ENCODE results near the gene CHORDC1.
"Not testable (repeated sequence)": the region's sequence is repeated elsewhere in the genome, so short reads cannot be mapped to it uniquely, and the experiment has no call there.

Gene CHORDC1

DNA sequence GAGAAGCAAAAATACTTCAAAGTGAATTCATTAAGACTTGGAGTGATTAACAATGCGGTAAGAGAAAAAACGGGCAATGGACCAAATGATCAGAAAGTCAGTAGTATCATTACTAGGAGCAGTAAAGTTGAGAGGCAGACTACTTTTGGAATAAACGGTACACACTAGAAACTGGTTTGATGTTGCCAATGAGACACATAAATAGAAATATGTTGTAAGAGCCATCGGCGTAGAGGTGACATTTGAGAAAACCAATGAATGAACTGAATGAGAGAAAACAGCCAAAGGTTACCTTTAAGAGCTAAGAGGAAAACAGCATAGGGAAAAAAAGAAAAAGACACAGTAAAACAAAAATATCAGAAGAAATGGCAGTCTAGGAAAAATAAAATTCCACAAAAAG, 6.2 kb downstream of the CHORDC1 start:
- no peak for DNase-seq (ENCODE audit: low read depth in 2 of 2)

- no peak for DNase-seq (ENCODE audit: low read depth in 2 of 2)
Observed at GRCh38 chr11:90213322-90213721, 9.5 kb downstream of the CHORDC1 start.

GRCh38 chr11:90208857-90209256, 14.0 kb downstream of the CHORDC1 start:
- DNase-seq (ENCODE audit: low read depth in 2 of 2), result no peak

DNA sequence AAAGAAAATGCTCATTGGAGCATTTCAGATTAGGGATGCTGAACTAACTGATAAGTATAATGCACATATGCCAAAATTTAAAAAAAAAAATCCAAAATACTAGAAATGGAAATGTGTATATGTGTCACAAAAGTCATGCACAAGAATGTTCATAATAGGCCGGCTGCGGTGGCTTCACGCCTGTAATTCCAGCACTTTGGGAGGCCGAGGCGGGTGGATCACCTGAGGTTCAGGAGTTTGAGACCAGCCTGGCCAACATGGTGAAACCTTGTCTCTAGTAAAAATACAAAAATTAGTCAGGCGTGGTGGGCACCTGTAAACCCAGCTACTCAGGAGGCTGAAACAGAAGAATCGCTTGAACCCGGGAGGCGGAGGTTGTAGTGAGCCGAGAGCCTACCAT, 14.9 kb downstream of the CHORDC1 start:
- DNase-seq (ENCODE audit: low read depth in 2 of 2), result not testable (repeated sequence)

GRCh38 chr11:90204832-90205646, 17.8 kb downstream of the CHORDC1 start:
- DNase-seq (ENCODE audit: low read depth in 2 of 2), result no peak

- no peak for DNase-seq (ENCODE audit: low read depth in 2 of 2)
Observed at GRCh38 chr11:90204407-90204806, 18.4 kb downstream of the CHORDC1 start.

DNA sequence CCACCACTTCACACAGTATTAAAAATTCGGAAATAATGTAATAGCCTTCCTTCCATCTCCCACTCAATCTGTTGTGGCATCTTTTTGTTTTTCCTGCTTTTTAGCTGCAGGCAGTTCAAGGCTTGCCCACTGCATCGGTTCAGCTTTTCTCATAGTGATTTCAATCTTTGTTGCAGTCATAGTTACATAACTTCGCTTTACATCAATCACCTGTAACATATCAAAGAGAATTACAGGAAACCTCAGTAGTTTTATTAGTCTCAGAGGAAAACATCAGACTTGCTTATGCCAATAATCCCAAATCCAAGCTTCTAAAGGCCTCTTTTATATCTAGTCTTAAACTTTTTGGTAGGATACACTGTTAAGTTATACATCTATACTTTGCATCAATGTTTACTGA, 20.5 kb downstream of the CHORDC1 start:
- no peak for DNase-seq (ENCODE audit: low read depth in 2 of 2)

- no peak for DNase-seq (ENCODE audit: low read depth in 2 of 2)
Observed at GRCh38 chr11:90197377-90197776, 25.5 kb downstream of the CHORDC1 start.

GRCh38 chr11:90192869-90193582, 29.8 kb downstream of the CHORDC1 start:
- no peak for DNase-seq (ENCODE audit: low read depth in 2 of 2)

- DNase-seq (ENCODE audit: low read depth in 2 of 2), result no peak
Observed at GRCh38 chr11:90189011-90189410, 33.8 kb downstream of the CHORDC1 start.

- no peak for DNase-seq (ENCODE audit: low read depth in 2 of 2)
Observed at GRCh38 chr11:90187839-90188238, 35.0 kb downstream of the CHORDC1 start.

- DNase-seq (ENCODE audit: low read depth in 2 of 2), result no peak
Observed at GRCh38 chr11:90179923-90180322, 42.9 kb downstream of the CHORDC1 start.

DNA sequence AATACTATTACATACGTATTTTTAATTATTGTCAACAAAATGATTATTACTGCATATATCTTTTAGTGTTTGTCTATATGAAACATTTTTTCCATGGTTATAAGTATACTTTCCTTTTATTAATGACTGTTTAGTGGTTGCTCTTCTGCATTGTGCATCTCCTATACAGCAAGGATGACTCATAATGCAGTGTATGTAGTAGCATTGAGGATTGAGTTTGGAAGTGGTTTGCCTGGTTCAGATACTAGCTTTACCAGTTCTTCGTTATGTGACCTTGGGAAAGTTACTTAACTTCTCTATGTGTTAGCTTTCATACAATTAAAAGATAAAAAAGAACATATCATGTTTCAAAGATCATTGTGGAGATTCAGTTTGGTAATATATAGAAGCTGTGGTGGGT, 44.1 kb downstream of the CHORDC1 start:
- DNase-seq (ENCODE audit: low read depth in 2 of 2), result no peak

DNA sequence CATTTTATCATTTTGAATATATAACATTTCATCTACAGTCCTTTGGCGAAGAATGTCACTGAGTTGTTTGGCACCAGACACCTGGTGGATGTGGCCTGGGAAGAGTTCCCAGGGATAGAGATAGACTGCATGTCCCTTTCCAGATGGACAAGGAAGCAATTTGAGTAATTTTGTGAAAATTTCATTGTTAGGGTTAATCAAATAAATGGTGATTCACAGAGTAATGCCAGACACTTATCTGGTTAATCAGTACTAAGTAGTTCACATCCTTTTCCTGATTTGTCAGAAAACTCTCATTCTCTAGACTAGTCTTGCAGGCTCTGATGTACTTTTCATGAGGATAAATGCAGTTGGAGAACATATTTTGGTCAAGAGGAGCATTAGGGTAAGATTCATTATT, 46.8 kb downstream of the CHORDC1 start:
- DNase-seq (ENCODE audit: low read depth in 2 of 2), result no peak

DNA sequence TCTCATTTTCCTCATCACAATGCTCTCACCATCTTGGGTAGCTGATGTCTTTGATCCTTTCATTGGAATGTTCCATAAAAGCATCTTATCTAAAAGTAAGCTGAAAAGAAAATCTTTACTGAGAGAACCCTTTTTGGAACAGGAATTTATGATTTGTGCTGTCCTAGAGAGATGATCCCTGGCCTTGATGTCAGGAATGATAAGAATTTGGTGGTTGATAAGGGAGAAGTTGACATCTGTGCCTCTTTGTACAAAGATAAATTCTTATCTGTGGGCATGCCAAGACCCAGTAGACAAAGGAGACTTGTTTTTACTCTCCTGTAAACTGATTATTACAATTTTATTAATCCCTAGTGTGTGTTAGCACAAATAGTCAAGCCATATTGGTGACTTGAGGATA, 51.5 kb downstream of the CHORDC1 start:
- DNase-seq (ENCODE audit: low read depth in 2 of 2), result no peak

DNA sequence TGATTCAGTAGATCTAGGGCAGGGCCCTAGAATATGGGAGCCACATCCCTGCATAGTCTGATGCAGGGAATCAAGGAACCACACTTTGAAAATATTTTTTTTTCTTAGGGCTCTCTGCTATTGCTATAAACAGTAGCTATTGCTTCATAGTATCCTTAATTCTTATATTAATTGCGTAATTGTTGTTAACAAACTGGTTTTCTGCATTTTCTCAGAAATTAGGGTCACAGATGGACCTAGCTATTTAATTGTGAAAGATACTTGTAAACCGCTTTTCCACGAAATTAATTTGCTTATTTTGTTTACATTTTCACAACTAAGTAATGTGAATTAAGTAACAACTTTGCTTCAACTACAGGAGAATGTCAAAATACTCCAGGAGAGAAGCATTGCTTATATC, 54.3 kb downstream of the CHORDC1 start:
- no peak for DNase-seq (ENCODE audit: low read depth in 2 of 2)

GRCh38 chr11:90167704-90168103, 55.1 kb downstream of the CHORDC1 start:
- not testable (repeated sequence) for DNase-seq (ENCODE audit: low read depth in 2 of 2)

DNA sequence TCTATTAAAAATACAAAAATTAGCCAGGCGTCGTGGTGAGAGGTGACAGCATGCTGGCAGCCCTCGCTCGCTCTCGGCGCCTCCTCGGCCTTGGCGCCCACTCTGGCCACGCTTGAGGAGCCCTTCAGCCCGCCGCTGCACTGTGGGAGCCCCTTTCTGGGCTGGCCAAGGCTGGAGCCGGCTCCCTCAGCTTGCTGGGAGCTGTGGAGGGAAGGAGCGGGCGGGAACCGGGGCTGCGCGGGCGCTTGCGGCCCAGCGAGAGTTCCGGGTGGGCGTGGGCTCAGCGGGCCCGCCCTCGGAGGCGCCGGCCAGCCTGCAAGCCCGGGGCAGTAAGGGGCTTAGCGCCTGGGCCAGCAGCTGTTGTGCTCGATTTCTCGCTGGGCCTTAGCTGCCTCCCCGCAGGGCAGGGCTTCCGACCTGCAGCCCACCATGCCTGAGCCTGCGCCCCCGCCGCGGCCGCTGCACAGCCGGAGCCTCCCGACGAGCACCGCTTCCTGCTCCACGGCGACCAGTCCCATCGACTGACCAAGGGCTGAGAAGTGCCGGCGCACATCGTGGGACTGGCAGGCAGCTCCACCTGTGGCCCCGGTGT, 55.8 kb downstream of the CHORDC1 start:
- not testable (repeated sequence) for DNase-seq (ENCODE audit: low read depth in 2 of 2)

Measured in stimulated activated CD8-positive, alpha-beta memory T cell treated with anti-CD3 and anti-CD28 coated beads, Interleukin-2, amount 100 ng/mL, for 48 hours (primary cell).